Measurements from ENCODE around the gene TNS1.

- TF ChIP-seq CTCF (IDR thresholded peaks at IDR 0.05; ENCODE audit: insufficient read depth, low read depth, low read length) = no peak
- no peak for TF ChIP-seq EZH2 (IDR thresholded peaks at IDR 0.05; ENCODE audit: insufficient read depth, low read length)
Measured at GRCh38 chr2:217997510-217997909, 5.3 kb downstream of the TNS1 start.
